Femur (tissue), 1 donor: Measurements from ENCODE around the gene DAPK1.

ENCODE experiments used
- DNase-seq: peaks from one replicate; pipeline ENCODE4 v3.0.0-alpha.2; 2017

Gene DAPK1

DNA sequence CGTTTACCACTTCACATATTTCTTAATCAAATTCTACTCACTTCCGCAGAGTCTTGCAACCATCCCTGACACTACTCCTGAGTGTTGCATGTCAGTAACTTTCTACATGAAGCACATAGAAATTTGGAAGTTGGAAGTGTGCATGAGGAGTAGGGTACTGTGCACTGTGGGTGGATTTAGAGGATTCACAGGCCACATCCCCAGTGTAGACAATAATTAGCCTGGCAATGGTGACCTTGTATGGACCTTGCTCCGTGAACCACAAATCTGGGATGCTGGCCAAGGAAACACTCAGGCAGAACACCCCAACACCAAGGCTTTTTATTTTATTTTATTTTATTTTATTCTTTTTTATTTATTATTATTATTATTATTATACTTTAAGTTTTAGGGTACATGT is 253.8 kb downstream of the DAPK1 start:
- no peak for DNase-seq

DNA sequence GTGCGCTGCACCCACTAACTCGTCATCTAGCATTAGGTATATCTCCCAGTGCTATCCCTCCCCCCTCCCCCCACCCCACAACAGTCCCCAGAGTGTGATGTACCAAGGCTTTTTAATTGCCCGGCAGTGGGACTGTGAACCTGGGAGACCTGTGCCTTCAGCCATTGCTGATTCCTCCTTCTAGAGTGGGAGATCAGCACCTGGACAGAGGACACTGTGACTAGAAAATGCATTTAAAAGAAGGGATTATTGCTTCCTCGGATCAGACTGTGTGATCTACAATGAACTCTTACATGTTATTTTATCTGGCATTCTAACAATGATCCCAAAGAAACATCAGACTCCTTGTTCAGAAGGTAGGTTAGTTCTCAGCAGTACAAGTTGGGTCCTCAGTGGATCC is 254.2 kb downstream of the DAPK1 start:
- no peak for DNase-seq

DNA sequence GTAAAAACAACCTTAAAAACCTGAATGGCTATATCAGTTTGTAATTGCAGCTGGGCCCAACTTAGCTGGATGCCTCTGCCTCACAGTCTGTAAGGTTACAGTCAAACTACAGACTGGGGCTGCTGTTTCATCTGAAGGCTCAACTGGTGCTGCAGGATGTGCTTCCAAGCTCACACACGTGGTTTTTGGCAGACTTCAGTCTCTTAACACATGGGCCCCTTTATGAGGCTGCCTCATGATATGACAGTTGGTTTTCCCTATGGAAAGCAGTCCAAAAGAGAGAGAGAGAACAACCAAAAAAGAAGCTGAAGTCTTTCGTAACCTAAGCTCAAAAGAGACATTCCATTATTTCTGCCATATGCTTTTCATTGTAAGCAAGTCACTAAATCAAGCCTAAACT is 255.6 kb downstream of the DAPK1 start:
- DNase-seq: no peak
